ENCODE results near the gene FAM171A1.
"Not testable (repeated sequence)": the region's sequence is repeated elsewhere in the genome, so short reads cannot be mapped to it uniquely, and the experiment has no call there.

Gene FAM171A1

GRCh38 chr10:15344876-15345285 lies 26.2 kb downstream of the FAM171A1 start:
- DNase-seq (ENCODE audit: low spot score) = no peak

GRCh38 chr10:15344256-15344875 lies 26.7 kb downstream of the FAM171A1 start:
- DNase-seq (ENCODE audit: low spot score) = no peak

GRCh38 chr10:15342970-15343369 lies 28.1 kb downstream of the FAM171A1 start:
- no peak for DNase-seq (ENCODE audit: low spot score)

- DNase-seq (ENCODE audit: low spot score) = no peak
Measured at GRCh38 chr10:15341502-15342128, 29.5 kb downstream of the FAM171A1 start.

GRCh38 chr10:15339892-15340291 lies 31.2 kb downstream of the FAM171A1 start:
- no peak for DNase-seq (ENCODE audit: low spot score)

DNA sequence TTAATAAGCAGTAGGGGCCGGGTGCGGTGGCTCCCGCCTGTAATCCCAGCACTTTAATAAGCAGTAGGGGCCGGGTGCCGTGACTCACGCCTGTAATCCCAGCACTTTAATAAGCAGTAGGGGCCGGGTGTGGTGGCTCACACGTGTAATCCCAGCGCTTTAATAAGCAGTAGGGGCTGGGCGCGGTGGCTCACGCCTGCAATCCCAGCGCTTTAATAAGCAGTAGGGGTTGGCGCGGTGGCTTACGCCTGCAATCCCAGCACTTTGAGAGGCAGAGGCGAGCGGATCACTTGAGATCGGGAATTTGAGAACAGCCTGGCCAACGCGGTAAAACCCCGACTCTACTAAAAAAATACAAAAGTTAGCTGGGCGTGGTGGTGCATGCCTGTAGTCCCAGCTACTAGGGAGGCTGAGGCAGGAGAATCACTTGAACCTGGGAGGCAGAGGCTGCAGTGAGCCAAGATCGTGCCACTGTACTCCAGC lies 33.6 kb downstream of the FAM171A1 start:
- DNase-seq (ENCODE audit: low spot score) = not testable (repeated sequence)

- DNase-seq (ENCODE audit: low spot score) = no peak
Measured at GRCh38 chr10:15336211-15336610, 34.9 kb downstream of the FAM171A1 start.

DNA sequence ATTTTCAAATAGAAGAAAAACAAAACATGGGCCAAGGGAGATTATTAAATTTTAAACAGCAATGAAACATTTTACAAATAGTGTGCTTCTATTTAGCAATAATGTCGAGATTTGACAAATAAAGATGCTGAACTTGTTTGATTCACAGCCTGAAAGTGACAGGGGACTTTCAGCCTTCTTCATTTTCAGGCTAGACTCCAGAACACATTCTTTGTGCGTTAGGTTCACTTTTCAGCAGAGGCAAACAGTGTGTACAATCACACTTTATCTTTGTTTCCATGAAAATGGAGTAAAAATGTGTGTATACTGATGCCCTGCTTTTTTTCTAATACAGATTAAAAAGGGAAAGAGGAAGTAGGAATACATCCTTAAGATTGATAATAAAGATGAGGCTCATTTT lies 35.6 kb downstream of the FAM171A1 start:
- DNase-seq (ENCODE audit: low spot score) = no peak

- no peak for DNase-seq (ENCODE audit: low spot score)
Measured at GRCh38 chr10:15334650-15335323, 36.3 kb downstream of the FAM171A1 start.

DNA sequence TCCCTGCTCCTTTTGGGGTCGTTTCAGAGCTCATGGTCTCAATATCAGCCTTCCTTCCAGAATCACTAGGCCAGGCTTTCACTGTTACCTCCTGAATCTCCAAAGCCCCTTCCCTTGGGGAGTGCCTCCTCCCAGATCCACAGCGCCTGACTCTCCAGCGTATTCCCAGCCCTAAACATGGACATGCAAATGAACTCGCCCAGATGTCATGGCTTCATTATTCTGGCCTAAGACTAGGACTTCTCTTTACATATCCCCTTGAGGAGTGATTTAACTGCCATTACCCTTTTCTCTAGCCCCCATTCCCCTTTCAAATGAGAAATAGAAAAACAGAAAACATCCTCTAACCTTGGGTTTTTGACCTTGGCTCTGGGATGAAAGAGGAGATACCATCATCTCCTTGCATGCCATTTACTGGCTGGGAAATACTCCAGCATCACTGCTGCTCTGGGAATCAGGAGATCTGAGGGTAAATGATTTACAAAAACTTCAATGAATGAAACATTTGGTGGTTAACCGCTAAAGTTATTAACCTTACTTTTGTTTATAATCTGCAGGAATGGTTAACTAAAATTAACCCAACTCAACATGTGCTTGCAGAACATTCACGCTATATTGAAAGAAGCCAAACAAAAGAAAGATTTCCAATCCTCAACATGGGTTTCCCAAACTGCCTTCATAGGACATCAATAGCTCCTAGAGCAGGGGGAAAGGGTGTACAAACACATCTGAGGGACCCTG lies 37.0 kb downstream of the FAM171A1 start:
- DNase-seq (ENCODE audit: low spot score) = no peak

DNA sequence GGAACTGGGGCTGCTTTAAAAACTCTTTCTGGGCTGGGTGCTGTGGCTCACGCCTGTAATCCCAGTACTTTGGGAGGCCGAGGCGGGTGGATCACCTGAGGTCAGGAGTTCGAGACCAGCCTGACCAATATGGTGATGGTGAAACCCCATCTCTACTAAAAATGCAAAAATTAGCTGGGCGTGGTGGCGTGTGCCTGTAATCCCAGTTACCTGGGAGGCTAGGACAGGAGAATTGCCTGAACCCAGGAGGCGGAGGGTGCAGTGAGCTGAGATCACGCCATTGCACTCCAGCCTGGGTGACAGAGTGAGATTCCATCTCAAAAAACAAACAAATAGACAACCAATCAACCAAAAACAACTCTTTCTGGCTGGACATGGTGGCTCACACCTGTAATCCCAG lies 37.9 kb downstream of the FAM171A1 start:
- DNase-seq (ENCODE audit: low spot score) = not testable (repeated sequence)

DNA sequence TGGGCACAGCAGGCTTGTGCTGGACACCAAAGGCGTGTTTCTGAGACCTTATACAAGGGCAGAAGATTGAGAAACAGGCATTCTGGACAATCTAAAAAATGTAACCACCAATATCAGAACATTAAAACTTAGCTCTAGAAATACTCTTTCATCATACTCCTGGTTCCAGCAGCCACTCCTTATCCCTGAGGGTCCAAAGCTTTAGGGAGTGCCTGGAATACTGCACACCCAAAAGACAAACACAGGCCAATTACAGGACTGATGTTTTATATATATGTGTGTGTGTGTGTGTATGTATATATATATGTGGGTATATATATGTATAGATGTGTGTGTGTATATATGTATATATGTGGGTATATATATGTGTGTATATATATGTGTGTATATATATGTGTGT lies 39.6 kb downstream of the FAM171A1 start:
- no peak for DNase-seq (ENCODE audit: low spot score)

DNA sequence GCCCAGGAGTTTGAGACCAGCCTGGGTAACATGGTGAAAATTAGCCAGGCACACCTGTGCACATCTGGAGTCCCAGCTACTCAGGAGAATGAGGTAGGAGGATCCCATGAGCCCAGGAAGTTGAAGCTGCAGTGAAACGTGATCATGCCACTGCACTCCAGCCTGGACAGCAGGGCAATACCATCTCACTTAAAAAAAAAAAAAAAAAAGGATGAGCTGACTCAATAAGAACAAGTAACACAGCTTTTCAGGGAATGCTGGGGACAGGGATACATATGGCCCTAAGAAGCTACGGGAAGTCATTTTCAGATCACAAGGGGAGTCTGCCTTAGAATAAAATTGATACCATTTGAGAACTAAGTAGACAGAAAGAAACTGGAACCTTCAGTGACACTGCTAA lies 41.7 kb downstream of the FAM171A1 start:
- DNase-seq (ENCODE audit: low spot score) = no peak

DNA sequence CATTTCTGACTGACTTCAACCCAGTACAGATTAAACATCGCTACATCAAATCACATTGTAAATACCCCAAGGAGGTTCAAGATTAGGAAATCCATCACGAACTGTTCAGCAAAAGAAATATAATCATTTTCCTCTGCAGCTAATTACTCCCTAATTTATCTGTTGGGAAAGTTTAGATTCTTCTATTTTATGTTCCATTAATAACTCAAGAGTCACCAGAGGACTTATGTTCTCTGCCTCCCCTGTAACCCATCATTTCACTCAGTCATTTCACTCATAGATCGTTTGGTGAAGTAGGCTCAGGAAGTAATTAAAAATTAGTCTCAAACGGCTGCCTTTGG lies 45.2 kb downstream of the FAM171A1 start:
- DNase-seq (ENCODE audit: low spot score) = no peak

GRCh38 chr10:15325243-15325943 lies 45.7 kb downstream of the FAM171A1 start:
- no peak for DNase-seq (ENCODE audit: low spot score)

- DNase-seq (ENCODE audit: low spot score) = no peak
Measured at GRCh38 chr10:15324611-15325010, 46.5 kb downstream of the FAM171A1 start.

DNA sequence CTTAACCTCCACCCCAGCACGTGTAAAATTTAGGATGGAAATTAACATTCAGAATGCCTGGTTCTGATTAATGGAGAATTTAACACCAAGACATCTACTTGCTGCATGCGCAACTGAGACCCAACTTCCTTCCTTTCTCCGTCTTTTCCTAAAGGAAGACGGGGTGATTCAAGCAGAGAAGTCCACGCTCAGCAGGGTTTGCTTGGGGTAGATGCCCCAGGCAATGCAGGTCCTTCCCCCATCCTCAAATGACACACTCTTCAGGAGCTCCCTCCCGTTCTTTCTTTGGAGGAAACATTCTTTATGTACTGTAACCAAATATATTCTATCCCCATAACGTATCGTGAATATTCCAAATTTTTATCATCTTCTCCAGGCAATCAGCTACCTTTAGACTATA lies 47.0 kb downstream of the FAM171A1 start:
- DNase-seq (ENCODE audit: low spot score) = no peak

DNA sequence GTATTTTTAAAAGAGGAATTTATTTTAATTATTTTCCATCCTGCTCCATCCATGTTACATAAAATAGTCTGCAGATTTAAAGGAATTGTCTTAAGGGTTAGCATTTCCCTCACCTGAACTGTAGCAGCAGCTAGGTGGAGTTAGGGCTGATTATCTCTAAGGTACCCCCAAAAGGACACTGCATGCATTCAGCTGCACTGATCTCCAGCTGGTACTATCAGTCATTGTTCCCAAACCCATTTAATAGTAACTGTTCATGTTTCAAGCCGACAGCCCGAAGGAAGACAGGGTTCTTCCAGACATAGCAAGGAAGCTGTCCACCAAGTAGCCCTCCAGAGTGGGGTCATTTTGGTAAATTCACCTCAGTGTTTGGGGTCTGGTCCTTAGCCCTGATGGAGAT lies 48.7 kb downstream of the FAM171A1 start:
- no peak for DNase-seq (ENCODE audit: low spot score)

DNA sequence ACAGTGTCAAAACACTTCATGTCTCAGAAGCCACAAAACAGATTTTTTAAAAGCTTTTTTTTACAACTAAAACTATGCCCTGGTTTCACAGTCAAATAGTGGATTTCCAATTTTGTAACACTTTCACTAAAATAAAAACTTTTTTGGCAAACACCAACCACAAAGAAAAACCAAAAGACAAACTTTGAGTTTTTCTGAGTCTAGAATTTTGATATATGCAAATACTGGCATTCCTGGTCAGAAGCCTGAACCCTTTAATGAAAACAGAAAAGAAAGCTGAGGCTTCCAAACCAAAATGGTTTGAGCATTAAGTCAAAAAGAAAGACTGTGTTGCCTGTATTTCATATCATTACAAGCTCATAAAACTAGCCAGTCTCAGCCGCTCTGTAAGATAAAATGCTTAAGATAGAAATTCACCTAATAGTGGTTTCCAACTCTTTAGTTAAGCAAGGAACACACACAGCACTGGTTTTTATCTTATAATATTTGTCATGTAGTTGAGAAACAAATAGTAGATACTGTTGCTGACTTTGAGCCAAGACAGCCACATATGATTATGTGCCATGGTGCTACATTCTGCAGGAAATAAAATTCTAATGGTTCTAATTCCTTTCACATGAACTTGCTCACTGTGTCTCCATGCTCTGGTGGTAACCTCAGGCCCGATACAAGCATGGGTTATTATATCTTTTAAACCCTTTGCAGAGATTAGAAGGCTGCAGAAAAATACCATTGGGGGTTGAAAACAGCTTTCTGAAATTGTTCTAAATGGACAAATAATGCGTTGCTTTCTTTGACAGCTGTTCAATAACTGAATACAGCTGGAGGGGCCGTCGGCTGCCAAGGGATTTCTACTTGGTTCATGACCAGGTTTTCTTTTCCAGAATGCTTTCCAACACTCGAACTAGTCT lies 49.4 kb downstream of the FAM171A1 start:
- no peak for DNase-seq (ENCODE audit: low spot score)

DNA sequence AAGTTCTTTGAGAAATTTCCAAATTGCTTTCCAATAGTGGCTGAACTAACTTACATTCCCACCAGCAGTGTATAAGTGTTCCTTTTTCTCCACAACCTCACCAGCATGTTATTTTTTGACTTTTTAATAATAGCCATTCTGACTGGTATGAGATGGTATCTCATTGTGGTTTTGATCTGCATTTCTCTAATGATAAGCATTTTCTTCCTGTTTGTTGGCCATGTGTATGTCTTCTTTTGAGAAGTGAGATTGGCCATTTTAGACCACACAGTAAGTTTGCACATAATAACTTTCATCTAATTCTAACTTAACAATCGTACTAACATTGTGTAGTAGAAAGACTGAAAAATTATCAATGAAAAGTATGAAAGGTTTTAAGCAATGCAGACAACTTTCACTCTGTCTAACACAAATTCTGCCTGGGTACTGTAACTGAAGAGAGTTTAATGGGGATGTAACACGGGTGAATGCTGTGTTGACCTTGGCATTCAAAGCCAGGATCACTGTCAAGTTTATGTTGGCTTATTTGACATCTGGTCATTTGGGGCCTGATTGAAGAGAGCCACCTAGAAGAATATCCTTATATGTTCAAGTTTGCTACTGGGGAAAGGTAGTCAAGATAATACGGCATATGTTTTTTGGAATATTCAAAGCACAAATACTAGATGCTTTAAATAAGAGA lies 50.4 kb downstream of the FAM171A1 start:
- no peak for DNase-seq (ENCODE audit: low spot score)

Data from germinal center (tissue), 1 donor.